Omental fat pad (tissue), 4 donors: ENCODE data around the gene CCR6. TPM values are rescaled to one million over a fixed set of nuclear protein-coding genes. Genes with fewer than 3 reads are reported as not detected.

ENCODE experiments used
- ATAC-seq: fragments of 150-250 bp; one replicate; pipeline ENCODE4 v1.9.1; 2016; ENCODE audit warnings: mild to moderate bottlenecking, moderate library complexity; ENCODE audit not compliant: low FRiP score
- DNase-seq: peaks from one replicate; pipeline ENCODE4 v3.0.0-alpha.2; 2019; ENCODE audit warnings: low spot score
- CTCF ChIP-seq, 3 donors: fragments of 450-650 bp; IDR thresholded peaks; one replicate each; pipeline ENCODE4 v1.5.1; 2016 to 2017; ENCODE audit warnings: antibody characterized with exemption in 3 of 3, mild to moderate bottlenecking in 3 of 3, moderate library complexity in 2 of 3
- total RNA-seq, 4 donors: library from RNA; depleted of rRNA; stranded (reverse); fragments of >200 nt; gene quantifications; one replicate each; pipeline ENCODE4 v1.1.0, GENCODE V29; 2016

The CCR6 gene
- total RNA-seq, 4 donors from 2014 or later = 0.36 to 1.1 (median 1.1) TPM; not detected in 1

- TF ChIP-seq CTCF (IDR thresholded peaks at IDR 0.05) = no peak
- DNase-seq (no peak), ATAC-seq (no peak)
Observed at GRCh38 chr6:167093922-167094432, 28.9 kb upstream of the CCR6 start.

GRCh38 chr6:167094436-167094819 lies 28.5 kb upstream of the CCR6 start:
- ATAC-seq = no peak
- no peak for TF ChIP-seq CTCF (IDR thresholded peaks at IDR 0.05)

DNA sequence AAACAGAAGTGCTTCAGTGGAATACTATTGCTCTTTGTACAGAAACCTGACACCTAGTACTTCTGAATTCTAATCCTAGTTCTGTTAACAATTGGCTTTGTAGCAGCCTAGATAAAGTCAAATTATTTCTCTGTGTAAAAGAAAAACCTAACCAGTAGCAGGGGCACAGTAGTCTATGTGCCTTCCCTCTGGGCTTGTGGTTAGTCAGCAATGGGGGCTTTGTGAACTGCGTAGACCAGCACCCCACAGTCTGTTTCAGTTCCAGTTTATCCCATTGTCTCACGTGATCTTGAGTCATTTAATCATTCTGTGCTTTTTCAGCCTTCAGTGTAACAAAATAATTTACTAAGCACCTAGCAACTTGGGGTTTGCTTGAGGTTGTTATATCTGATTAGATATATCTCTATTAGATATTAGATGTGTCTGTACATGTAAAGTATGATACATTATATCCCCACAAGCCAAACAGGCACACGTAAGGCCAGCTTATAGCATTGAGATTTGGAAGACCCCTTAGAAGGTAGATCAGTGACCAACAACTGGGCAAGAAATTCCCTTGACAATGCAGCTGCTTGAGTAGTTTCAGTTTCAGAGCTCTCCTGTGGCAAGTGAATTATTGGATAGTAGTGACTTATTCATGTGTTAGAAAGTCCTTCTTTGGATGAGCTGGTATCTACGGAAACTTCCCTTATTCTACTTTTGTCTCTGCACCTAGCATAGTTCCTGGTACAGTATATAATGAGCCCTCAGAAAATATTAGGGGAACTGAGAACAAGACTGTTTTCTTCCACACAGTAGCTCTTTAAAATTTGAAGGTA lies 27.9 kb upstream of the CCR6 start:
- ATAC-seq (no peak), DNase-seq (no peak)
- TF ChIP-seq CTCF (IDR thresholded peaks at IDR 0.05) = no peak

More at GRCh38 chr6:167094436-167094819, 28.5 kb upstream of the CCR6 start:
- no peak for DNase-seq

DNA sequence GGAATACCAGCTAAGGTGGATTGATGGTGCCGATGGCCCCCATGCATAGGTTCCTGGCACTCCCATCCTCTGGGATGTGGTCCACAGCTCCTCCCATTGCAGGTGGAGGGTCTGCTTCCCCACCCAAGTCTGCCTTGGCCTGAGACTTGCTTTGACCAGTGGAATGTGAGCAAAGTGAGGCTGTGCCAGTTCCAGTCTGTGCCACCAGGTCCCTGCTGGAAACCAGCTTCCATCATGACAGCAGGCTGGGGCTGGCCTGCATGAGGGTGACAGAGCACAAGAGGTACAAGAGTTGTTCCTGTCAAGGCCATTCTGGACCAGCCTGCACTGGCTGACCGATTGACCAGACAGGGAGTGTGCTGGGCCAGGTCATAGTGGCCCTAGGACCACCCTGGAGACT lies 27.0 kb upstream of the CCR6 start:
- ATAC-seq = no peak
- no peak for TF ChIP-seq CTCF (IDR thresholded peaks at IDR 0.05)
- no peak for DNase-seq

GRCh38 chr6:167096991-167097390 lies 25.9 kb upstream of the CCR6 start:
- no peak for ATAC-seq

GRCh38 chr6:167097770-167098169 lies 25.1 kb upstream of the CCR6 start:
- DNase-seq = no peak
- ATAC-seq = no peak
- no peak for TF ChIP-seq CTCF (IDR thresholded peaks at IDR 0.05)

More at GRCh38 chr6:167096991-167097390, 25.9 kb upstream of the CCR6 start:
- DNase-seq = no peak
- TF ChIP-seq CTCF (IDR thresholded peaks at IDR 0.05) = no peak

DNA sequence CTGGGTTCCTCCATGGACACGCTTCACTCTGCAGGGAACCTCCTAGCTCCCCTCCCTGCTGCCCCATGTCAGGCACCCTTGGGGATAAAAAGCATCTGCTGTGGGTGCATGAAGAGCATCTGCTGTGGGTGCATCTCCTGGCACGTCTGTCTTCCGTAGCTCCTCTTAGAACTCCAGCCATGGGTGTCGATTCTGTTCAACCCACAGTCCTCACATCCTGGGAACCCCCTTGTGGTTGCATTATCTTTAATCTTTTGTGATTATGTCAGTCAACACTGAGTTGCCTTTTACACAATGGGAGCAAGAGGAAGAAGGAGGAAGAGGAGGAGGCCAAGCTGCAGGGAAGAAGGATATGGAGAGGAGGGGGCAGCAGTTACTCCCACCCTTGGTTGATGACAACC lies 24.1 kb upstream of the CCR6 start:
- DNase-seq = no peak
- no peak for ATAC-seq
- no peak for TF ChIP-seq CTCF (IDR thresholded peaks at IDR 0.05)
